Nephron progenitor cell (in vitro differentiated cells): ENCODE results near the gene ERI2.
"Not testable (repeated sequence)": the region's sequence is repeated elsewhere in the genome, so short reads cannot be mapped to it uniquely, and the experiment has no call there.

Experiments used
- DNase-seq: peaks from one replicate; pipeline ENCODE4 v3.0.0; 2021
- H3K27ac Mint-ChIP-seq: 2 replicates; pipeline ENCODE4 v1.8.0; 2021; ENCODE audit warnings: mild to moderate bottlenecking, moderate library complexity, mixed read lengths
- H3K27me3 Mint-ChIP-seq: 2 replicates; pipeline ENCODE4 v1.8.0; 2021; ENCODE audit warnings: mild to moderate bottlenecking, low read depth, mixed read lengths; ENCODE audit not compliant: poor library complexity
- H3K36me3 Mint-ChIP-seq: 2 replicates; pipeline ENCODE4 v1.8.0; 2021; ENCODE audit warnings: low read depth, mixed read lengths
- H3K4me1 Mint-ChIP-seq: 2 replicates; pipeline ENCODE4 v1.8.0; 2021; ENCODE audit warnings: mixed read lengths
- H3K4me3 Mint-ChIP-seq: 2 replicates; pipeline ENCODE4 v1.8.0; 2021; ENCODE audit warnings: mild to moderate bottlenecking, moderate library complexity, mixed read lengths
- H3K9me3 Mint-ChIP-seq: 2 replicates; pipeline ENCODE4 v1.8.0; 2021; ENCODE audit warnings: mild to moderate bottlenecking, moderate library complexity, mixed read lengths
- CTCF ChIP-seq: fragments of 200-600 bp; sonication (generic); IDR thresholded peaks from 2 replicates; pipeline ENCODE4 v1.5.0; 2021; ENCODE audit warnings: antibody characterized with exemption

ERI2 gene

GRCh38 chr16:20768121-20768520 lies 38.2 kb downstream of the ERI2 start:
- H3K27ac Mint-ChIP-seq, result no peak overlapping the region
- H3K36me3 Mint-ChIP-seq, result no peaks in the 10 kb centered on the region
- H3K9me3 Mint-ChIP-seq, result peaks cover 16% of the 10 kb centered on the region
- H3K27me3 Mint-ChIP-seq, result no peaks in the 10 kb centered on the region
- TF ChIP-seq CTCF, result no peak
- no peak for DNase-seq
- peaks cover 10% of the 10 kb centered on the region for H3K4me1 Mint-ChIP-seq
- no peak overlapping the region for H3K4me3 Mint-ChIP-seq

- Mint-ChIP-seq H3K27ac (no peak overlapping the region), H3K27me3 (no peaks in the 10 kb centered on the region), H3K4me3 (no peak overlapping the region), H3K9me3 (peaks cover 17% of the 10 kb centered on the region), H3K4me1 (peaks cover 13% of the 10 kb centered on the region), H3K36me3 (no peaks in the 10 kb centered on the region)
- TF ChIP-seq CTCF, result no peak
- DNase-seq, result no peak
These were observed 38.7 kb downstream of the ERI2 start for GRCh38 chr16:20767577-20767976.

GRCh38 chr16:20766294-20766693 lies 40.0 kb downstream of the ERI2 start:
- DNase-seq, result no peak
- no peak overlapping the region for H3K27ac Mint-ChIP-seq
- no peak for TF ChIP-seq CTCF
- H3K27me3 Mint-ChIP-seq, result peaks cover 3% of the 10 kb centered on the region
- peaks cover 12% of the 10 kb centered on the region for H3K36me3 Mint-ChIP-seq
- H3K4me3 Mint-ChIP-seq, result no peak overlapping the region
- peaks cover 17% of the 10 kb centered on the region for H3K4me1 Mint-ChIP-seq
- H3K9me3 Mint-ChIP-seq, result peaks cover 27% of the 10 kb centered on the region

GRCh38 chr16:20765732-20766131 lies 40.5 kb downstream of the ERI2 start:
- H3K9me3 Mint-ChIP-seq, result peaks cover 31% of the 10 kb centered on the region
- no peak for TF ChIP-seq CTCF
- no peak overlapping the region for H3K4me3 Mint-ChIP-seq
- H3K27me3 Mint-ChIP-seq, result peaks cover 3% of the 10 kb centered on the region
- H3K4me1 Mint-ChIP-seq, result peaks cover 22% of the 10 kb centered on the region
- no peak for DNase-seq
- H3K27ac Mint-ChIP-seq, result no peak overlapping the region
- peaks cover 12% of the 10 kb centered on the region for H3K36me3 Mint-ChIP-seq

- Mint-ChIP-seq H3K36me3 (peaks cover 12% of the 10 kb centered on the region), H3K4me1 (peaks cover 28% of the 10 kb centered on the region), H3K9me3 (peaks cover 33% of the 10 kb centered on the region)
- not testable (repeated sequence) for DNase-seq, H3K4me3 Mint-ChIP-seq, H3K27ac Mint-ChIP-seq, H3K27me3 Mint-ChIP-seq
These were observed 41.8 kb downstream of the ERI2 start for GRCh38 chr16:20764448-20764847.

- Mint-ChIP-seq H3K27me3 (peaks cover 6% of the 10 kb centered on the region), H3K36me3 (peaks cover 12% of the 10 kb centered on the region), H3K4me1 (peaks cover 28% of the 10 kb centered on the region), H3K4me3 (peak within 1 kb of the TSS; percentile 68), H3K27ac (peak within 1 kb of the TSS; percentile 43), H3K9me3 (peaks cover 37% of the 10 kb centered on the region)
- TF ChIP-seq CTCF, result no peak
- peak; percentile 29 for DNase-seq
These were observed 42.6 kb downstream of the ERI2 start, which contains the start of gene ACSM3 for GRCh38 chr16:20763461-20764232. ACSM3 (plus strand) TSS chr16:20764014; CDS start chr16:20770035, 6,021 bp downstream.
